Fibroblast of skin of left biceps (primary cell): ENCODE results near the gene RAE1.
"Not testable (repeated sequence)": the region's sequence is repeated elsewhere in the genome, so short reads cannot be mapped to it uniquely, and the experiment has no call there.

Source experiments
- DNase-seq, 2 experiments: peaks; one replicate each; pipeline ENCODE4 v3.0.0-alpha.2; 2013; ENCODE audit warnings: low read depth in 2 of 2

The RAE1 gene

DNA sequence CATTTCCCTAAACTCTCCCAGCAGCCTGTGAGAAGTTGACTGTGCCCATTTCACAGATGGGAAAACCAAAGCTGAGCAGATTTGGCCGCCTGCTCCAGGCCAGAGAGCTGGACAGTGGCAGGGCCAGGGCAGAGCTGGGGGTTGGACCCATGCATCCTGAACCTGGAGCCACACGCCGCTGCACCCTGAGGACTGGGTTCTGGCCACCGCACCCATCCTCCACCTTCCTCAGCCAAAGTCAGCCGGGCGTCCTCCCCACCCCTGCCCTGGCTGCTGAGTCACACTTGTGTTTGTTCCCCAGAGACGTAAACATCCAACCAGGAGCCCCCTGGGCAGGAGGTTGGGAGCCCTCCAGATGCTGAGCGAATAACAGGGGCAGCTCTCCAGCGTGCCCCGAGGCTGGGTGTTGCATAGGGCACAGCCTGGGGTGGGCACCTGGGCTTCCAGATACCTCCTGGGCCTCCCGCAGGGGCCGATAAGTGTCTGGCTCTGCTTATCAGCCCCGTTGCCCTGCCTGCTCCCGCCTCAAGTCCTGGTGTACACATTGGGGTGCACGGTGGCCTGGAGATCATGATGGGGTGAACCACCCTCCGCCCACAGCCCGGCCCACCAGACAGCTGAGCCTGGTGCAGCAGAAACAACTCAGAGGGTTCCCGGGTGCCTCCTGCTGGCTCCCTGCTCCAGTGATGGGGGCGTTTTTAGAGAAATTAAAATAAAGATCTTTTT is 64.0 kb downstream of the RAE1 start:
- no peak for DNase-seq

DNA sequence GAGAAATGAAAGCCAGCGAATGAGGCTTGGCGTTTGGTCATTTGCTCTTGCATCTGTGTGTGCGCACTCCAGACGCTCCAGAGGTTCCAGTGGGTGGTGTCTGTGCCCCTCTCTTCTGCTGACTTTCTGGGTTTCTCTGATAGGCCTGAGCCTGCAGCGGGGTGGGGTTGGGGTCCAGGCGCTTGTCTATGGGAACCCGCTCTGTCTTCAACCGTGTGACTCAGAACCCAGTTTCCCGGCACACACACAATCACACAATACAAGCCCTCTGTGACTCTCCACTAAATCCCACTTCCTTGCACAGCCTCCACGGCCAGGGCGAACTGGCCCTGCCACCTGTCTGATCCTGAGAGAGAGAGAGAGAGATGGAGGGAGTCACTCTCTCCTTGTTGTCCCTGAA is 64.7 kb downstream of the RAE1 start:
- DNase-seq: no peak

DNA sequence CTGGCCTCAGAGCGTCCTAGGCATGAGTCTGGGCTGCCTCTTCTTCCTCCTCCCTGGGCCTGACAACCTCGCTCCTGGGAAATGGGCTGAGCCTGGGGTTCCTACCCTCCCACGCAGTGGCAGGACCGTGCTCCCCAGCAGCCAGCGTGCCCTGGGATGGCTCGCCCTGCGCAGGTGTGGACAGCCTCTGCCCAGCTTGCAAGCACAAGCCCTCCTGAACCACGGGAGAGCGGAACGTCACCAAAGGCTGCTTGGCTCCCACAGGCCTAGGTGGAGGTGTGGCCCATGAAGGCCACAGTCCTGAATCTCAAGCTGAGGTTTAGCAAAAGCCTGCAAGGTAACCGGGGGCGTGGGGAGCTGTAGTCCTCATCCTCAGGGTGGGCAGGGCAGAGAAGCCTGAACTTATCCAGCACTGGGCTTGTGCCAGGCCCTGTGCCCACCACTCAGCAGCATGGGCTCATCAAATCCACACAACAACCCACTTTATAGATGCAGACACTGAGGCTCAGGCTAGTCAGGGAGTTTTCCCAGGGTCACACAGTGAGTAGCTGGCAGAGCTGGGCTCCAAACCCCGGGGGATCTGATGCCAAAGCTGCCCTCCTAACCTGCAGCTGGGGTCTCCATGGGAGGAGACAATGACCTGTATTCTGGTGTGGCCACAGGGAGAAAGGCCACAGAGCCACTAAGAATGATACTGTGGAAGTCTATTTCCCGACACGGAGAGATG is 65.4 kb downstream of the RAE1 start:
- no peak for DNase-seq

DNA sequence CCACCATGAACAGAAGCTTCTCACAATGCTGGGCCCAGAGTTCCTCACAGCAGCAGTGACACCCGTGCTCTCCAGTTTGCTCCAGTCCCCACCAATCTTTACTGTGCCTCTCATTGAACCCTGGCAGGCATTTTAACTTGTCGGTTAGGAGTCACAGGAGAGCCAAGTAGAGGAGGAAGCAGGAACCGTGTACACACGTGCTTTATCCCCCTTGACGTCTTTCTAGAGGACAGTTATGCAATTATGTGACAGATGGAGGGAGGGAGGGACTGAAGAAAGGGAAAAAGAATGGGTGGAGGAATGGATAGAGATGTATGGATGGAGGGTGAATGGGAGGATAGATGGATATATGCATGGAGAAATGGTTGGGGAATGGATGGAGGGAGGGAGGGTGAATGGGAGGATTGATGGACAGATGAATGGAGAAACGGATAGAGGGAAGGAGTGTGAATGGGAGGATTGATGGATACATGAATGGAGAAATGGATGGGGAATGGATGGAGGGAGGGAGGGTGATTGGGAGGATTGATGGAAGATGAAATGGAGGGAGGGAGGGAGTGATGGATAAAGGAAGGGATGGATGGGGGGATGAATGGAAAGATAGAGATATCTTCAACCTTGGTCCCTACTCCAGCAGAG is 66.1 kb downstream of the RAE1 start:
- no peak for DNase-seq

DNA sequence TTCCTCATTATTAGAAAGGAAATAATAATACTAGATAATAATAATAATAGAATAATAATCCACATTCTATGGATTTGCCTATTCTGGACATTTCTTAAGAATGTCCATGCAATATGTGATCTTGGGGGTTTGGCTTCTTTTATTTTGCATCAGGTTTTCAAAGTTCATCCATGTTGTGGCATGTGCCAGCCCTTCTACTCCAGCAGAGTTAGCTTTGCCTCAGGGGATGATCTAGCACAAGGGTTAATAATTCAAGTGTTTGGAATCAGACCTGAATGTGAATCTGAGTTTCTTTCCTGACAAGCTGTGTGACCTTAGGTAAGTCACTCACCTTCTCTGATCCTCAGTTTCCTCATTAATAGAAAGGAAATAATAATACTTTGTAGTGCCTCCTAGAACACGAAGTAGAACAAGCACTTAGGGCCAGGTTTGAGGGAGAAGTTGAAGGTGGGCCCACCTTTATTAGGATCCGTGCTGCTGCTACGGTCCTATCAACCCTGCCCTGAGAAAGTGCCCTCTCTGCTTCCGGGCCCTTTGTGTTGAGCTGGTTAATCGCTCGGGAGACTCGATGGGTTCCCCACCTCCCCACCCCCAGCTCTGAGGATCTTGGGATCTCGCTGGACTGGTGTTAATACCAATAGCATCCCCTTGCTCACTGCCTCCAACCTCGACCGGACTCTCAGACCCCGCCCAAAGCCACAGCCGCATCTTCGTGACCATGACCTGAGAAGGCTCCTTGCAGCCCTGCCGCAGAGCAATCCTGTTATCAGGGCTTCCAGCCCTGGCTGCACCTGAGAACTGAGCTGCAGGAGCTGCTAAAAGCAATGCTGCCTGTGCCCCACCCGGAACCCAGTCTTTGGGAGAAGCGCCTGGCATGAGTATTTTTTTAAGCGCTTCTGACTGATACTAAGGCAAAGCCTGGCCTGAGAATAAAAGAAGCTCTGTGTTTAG is 67.0 kb downstream of the RAE1 start:
- DNase-seq: no peak

DNA sequence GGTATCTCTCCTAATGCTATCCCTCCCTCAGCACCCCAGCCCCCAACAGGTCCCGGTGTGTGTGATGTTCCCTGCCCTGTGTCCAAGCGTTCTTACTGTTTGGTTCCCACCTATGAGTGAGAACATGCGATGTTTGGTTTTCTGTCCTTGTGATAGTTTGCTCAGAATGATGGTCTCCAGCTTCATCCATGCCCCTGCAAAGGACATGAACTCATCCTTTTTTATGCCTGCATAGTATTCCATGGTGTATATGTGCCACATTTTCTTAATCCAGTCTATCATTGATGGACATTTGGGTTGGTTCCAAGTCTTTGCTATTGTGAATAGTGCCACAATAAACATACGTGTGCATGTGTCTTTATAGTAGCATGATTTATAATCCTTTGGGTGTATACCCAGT is 68.4 kb downstream of the RAE1 start:
- DNase-seq: not testable (repeated sequence)

DNA sequence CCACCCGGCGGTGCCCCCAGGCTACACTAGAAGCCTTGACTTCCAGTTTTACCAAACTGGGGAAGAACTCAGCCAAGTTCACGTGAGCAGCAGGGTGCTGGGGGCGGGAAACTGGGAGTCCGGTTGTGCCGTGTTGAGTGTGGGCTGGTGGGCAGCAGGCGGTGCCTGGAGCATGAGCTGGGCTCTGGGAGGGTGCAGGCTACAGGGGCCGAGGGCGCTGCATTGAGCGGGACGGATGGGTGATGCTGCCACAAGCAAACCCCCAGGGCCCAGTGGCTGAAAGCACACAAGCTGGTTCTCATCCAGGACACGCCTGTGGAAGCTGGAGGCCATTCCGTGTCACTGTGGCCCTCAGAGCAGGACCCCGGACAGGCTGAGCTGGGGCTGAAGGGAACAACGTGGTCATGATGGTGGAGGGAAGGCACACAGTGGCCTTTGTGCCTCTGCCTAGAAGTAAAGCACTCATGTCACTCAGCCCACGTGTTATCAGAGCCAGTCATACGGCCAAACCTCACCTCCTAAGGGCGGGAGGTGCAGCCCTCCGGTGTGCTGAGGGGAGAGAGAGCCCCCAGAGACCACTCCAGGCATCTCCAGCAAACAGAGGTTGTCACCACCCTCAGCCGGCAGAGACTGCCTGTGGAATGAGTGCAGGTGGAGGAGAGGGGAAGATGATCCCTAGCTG is 69.7 kb downstream of the RAE1 start:
- DNase-seq: no peak

DNA sequence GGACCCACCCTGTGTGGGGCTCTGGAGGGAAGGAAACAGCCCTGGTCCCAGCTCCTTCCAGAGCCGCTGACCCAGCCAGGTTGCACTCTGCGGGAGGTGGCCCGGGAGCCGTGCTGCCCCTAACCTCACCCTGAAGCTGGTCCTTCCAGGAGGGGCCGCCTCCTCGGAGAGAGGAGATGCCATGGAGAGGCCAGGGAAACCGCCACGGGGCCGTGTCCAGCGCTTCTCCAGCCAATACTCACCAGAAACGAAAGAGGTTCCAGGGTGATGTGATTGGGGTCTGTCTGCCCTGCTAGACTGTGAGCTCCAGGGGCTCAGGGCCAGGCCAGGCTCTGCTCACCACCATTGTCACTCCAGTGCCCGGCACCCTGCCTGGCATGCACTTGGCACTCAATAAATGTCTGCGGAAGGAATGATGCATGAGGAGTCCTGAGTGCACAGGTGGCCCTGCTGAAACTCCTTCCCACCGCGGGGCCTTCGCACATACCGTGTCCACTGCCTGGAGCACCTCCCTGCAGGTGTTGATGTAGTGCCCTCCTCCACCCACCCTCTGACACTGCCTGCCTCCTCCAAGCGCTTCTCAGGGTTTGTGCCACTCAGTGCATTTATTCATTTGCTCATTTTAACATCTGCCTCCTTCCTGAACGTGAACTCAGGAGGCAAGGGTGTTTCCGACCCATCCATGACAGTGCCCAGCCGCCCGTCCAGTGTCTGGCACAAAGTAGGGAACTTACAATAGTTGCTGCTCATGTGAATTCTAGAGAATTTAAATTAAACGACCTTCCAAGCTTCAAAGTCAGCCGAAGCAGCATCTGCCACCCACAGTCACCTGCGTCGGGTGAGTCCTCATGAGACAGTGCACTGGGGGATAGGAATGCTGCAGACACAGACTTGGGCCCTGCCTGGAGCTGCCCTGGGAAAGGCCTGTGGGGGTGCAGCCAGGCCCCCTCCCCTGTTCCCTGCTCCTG is 70.5 kb downstream of the RAE1 start:
- DNase-seq: no peak

DNA sequence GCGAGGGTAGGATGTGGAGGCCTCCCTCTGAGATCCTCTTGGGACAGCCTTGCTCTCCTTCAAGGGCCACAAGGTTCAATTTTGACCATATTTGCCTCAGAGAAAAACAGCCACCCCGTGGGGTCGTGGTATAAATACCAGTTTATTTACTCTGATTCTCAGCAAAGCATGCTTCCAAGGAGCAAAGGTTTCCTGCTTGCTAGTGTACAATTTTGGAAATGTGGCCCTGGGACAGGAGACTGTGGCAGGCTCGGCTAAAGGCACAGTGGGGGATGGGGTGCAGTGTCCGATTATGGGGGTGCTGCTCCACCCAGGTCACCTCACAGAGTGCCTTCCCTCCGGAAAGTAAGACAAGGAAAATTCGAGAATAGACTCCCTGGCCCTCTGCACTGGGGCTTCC is 71.2 kb downstream of the RAE1 start:
- no peak for DNase-seq

DNA sequence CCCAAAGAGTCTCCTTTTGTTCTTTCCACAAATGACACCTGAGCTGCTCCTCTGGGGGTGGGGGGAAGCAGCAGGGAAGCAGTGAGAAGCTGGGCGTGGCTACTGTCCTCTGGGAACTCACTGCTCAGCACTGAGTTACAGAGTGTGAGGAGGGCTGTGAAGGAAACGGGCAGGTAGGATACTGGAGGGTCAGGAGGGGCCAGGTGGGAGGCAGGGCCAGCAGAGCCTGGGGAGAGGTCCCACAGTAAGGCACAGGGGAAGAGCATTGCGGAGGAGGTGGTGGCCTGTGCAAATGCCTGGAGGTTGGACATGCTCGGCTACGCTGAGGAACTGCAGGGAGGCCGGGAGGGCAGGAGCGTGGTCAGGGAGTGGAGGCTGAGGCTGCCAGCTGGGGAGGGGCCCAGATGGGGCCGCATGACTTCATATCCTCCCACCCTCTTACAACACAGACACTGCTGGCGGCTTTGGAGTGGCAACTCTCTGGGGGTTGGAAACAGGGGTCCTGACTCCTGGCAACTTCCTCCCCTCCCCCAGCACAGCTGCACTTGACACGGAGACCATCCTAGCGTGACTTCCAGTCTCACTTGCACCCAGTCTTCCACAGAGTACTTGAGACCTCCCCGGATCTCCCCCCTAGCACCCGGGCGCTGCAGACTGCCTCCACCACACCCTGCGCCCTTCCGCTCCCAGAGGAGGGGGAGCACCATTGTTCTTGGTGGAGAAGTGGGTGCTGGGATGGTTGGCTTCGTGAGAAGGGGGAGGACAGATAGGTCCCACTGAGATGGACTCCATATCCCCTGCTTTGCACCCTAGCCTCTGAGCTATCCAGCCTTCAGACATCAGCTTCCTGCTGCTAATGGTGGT is 74.3 kb downstream of the RAE1 start:
- DNase-seq: no peak

DNA sequence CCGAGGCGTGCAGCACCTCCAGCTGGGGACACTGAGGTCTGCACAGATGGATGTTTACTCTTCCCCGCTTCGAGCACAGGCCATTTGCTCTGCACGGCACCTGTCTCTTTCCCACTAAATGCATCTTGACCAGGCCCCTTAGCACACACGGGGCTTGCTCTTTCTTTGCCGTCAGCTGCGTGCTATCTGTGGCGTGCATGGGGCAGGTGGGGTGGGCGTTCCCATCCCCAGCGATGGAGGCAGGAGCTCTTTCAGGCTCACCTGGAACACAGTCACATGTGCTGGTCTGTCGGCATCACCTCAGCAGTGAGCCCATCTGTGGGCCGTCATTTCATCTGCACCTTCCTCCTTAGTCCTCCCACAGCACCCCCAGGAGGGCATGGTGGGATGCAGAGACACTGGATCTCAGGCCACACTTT is 75.2 kb downstream of the RAE1 start:
- DNase-seq: no peak

DNA sequence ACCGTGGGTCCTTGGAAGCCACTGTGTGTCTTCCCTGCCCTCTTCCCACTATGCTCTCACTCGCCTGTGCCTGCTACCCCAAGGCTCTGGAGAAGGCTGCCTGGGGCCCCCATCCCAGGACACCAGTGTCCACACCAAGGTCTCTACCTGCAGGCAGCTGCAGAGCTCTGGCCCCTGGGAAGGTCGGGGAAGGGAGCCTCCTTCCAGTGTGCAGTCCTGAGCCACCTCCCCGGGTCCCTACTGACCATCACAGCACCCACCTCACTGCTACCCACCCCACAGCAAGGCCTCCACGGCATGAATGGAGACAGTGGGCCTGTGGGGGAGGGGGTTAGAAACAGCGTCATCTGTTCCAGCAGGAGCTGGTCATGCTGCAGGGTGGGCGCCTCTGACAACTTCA is 75.8 kb downstream of the RAE1 start:
- DNase-seq: no peak

DNA sequence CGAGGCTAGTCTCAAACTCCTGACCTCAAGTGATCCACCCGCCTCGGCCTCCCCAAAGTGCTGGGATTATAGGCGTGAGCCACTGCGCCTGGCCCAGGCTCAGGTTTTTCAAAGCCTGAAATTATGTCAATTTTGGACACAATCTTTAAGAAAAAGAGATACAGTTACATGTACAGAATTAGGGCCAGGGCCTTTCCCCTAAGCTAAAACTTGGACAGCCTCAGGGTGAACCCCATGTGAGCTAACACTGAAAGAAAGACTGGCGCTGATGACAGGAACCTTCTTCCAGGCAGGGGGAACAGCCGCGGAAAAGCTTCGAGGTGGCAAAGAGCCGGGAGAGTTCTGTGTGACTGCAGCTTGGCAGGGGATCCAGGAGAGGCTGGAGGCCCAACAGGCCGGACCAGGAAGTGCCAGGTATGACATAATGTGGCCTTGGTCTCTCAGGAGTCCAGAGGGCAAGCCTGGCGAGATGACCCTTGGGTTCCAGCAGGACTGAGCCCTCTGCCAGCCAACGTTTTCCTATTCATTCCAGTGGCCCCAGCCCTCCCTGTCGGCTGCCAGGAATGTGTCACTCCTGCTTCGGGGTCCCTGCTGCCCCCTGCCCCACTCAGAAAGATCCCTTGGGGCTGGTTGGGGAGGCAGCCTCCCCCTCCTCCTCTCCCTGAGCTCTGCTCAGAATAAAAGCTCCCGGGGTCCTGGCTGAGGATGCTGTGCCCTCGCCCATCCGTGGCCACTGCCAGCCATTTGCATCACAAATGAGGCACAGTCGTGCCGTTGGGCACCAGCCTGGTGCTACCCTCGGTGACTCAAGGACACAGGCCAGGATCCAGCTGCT is 77.5 kb downstream of the RAE1 start:
- no peak for DNase-seq
